HepG2 (cell line): ENCODE data around the gene TRIM7. TPM values are rescaled to one million over a fixed set of nuclear protein-coding genes. Genes with fewer than 3 reads are reported as not detected.
A peak's percentile ranks its signal among the peaks of the same experiment; 100 is the strongest.

Source experiments
- ATAC-seq: fragments of 200-7000 bp; cut with Tn5 transposase; 3 replicates; pipeline ENCODE4 v1.9.1; 2020; ENCODE audit warnings: mild to moderate bottlenecking, moderate library complexity
- BruUV-seq: library from RNA; stranded (reverse); fragments of 400-500 nt; replicated peaks from 2 replicates; lab custom pipeline; 2021; lab: Mats Ljungman, UMichigan
- CTCF ChIA-PET: fragments of 300-600 bp; formaldehyde crosslinking; extraction: SDS; loops from one replicate; lab custom pipeline; 2021; ENCODE audit warnings: low total read pairs, inconsistent platforms, low intra/inter-chr PET ratio; lab: Yijun Ruan, JAX
- POLR2A ChIA-PET: fragments of 350-600 bp; sonication (Branson Sonifier 250); formaldehyde crosslinking; loops from one replicate; lab custom pipeline; 2020; ENCODE audit warnings: antibody characterized with exemption, inconsistent platforms; lab: Yijun Ruan, JAX
- DNase-seq: peaks from one replicate; pipeline ENCODE4 v3.0.0-alpha.2; 2015; ENCODE audit warnings: low spot score
- FAIRE-seq: peaks from 3 replicates; lab custom pipeline; 2011; peaks lifted over from hg19 to GRCh38; lab: Jason Lieb, UNC
- H2AFZ ChIP-seq: one replicate; pipeline ENCODE4 v1.6.1; 2011; ENCODE audit warnings: low read length, inconsistent platforms
- H3K27ac ChIP-seq: fragments of 300-600 bp; 3 replicates; pipeline ENCODE4 v1.8.0; 2011; ENCODE audit warnings: mixed run types, mild to moderate bottlenecking, mixed read lengths, low read length, inconsistent platforms; ENCODE audit not compliant: insufficient read depth; ENCODE audit errors: extremely low read length
- H3K27me3 ChIP-seq, 2 experiments: fragments of 200-600 bp in 1 of 2; 2 replicates in 1 of 2; 3 replicates in 1 of 2; pipeline versions ENCODE4 v1.6.0 to v1.8.0; 2011; ENCODE audit warnings: low read length in 2 of 2, mild to moderate bottlenecking in 2 of 2, moderate library complexity in 2 of 2, inconsistent platforms in 1 of 2; ENCODE audit not compliant: insufficient read depth in 2 of 2, control insufficient read depth in 1 of 2
- H3K36me3 ChIP-seq, 2 experiments: fragments of 200-600 bp in 1 of 2; replicated peaks in 1 of 2; 2 replicates in 1 of 2; 3 replicates in 1 of 2; pipeline versions ENCODE4 v1.5.1 to v1.8.0; 2011; ENCODE audit warnings: low read length in 2 of 2, inconsistent platforms in 1 of 2; ENCODE audit not compliant: insufficient read depth in 2 of 2, control insufficient read depth in 1 of 2
- H3K4me1 ChIP-seq: 2 replicates; pipeline ENCODE4 v1.5.1; 2012; ENCODE audit warnings: low read length, inconsistent platforms; ENCODE audit not compliant: insufficient read depth
- H3K4me2 ChIP-seq: 2 replicates; pipeline ENCODE4 v1.6.0; 2011; ENCODE audit warnings: low read depth, low read length, inconsistent platforms
- H3K4me3 ChIP-seq, 3 experiments: fragments of 200-600 bp in 1 of 3; sonication (generic), shearing (Covaris generic) in 1 of 3; replicated peaks in 1 of 3; 2 replicates each; pipeline ENCODE4 v1.5.1; 2011 to 2016; ENCODE audit warnings: low read length in 3 of 3, inconsistent platforms in 2 of 3, low read depth in 2 of 3, mild to moderate bottlenecking in 2 of 3, control low read depth in 1 of 3, mixed read lengths in 1 of 3; ENCODE audit not compliant: insufficient read depth in 1 of 3
- H3K79me2 ChIP-seq: one replicate; pipeline ENCODE4 v1.6.1; 2011; ENCODE audit warnings: low read length, inconsistent platforms; ENCODE audit not compliant: insufficient read depth
- H3K9ac ChIP-seq: 2 replicates; pipeline ENCODE4 v1.6.0; 2011; ENCODE audit warnings: mild to moderate bottlenecking, low read depth, low read length, inconsistent platforms; ENCODE audit not compliant: insufficient read depth
- H3K9me3 ChIP-seq: 2 replicates; pipeline ENCODE4 v1.5.1; 2012; ENCODE audit warnings: mild to moderate bottlenecking, low read length
- H4K20me1 ChIP-seq: 2 replicates; pipeline ENCODE4 v1.6.0; 2011; ENCODE audit warnings: inconsistent platforms, mild to moderate bottlenecking, low read length, moderate library complexity; ENCODE audit not compliant: insufficient read depth
- ETV5 ChIP-seq: IDR thresholded peaks from 2 replicates; pipeline ENCODE4 v1.6.1; 2018; ENCODE audit warnings: missing biosample characterization, missing genetic modification reagents, inconsistent platforms, borderline replicate concordance
- KLF12 ChIP-seq: sonication (generic); formaldehyde crosslinking; IDR thresholded peaks from 2 replicates; pipeline ENCODE4 v1.4.0; 2020; ENCODE audit warnings: missing genetic modification reagents, borderline replicate concordance
- MTF1 ChIP-seq: sonication (generic); formaldehyde crosslinking; IDR thresholded peaks from 2 replicates; pipeline ENCODE4 v1.5.0; 2020; ENCODE audit warnings: missing genetic modification reagents
- NRL ChIP-seq: sonication (generic); formaldehyde crosslinking; IDR thresholded peaks from 2 replicates; pipeline ENCODE4 v1.5.0; 2020; ENCODE audit warnings: missing genetic modification reagents, mild to moderate bottlenecking, moderate library complexity, borderline replicate concordance
- RFXAP ChIP-seq: sonication (generic); formaldehyde crosslinking; IDR thresholded peaks from 2 replicates; pipeline ENCODE4 v1.4.0; 2020; ENCODE audit warnings: missing genetic modification reagents, borderline replicate concordance
- ZBTB3 ChIP-seq: sonication (generic); formaldehyde crosslinking; IDR thresholded peaks from 2 replicates; pipeline ENCODE4 v1.4.0; 2020; ENCODE audit warnings: low read depth, mild to moderate bottlenecking, moderate library complexity, missing genetic modification reagents, borderline replicate concordance
- ZBTB7B ChIP-seq: sonication (generic); formaldehyde crosslinking; IDR thresholded peaks from 2 replicates; pipeline ENCODE4 v1.4.0; 2020; ENCODE audit warnings: missing genetic modification reagents
- ZNF343 ChIP-seq: sonication (generic); formaldehyde crosslinking; IDR thresholded peaks from 2 replicates; pipeline ENCODE4 v1.4.0; 2020; ENCODE audit warnings: mild to moderate bottlenecking, missing genetic modification reagents
- ZNF350 ChIP-seq: sonication (generic); formaldehyde crosslinking; IDR thresholded peaks from 2 replicates; pipeline ENCODE4 v1.4.0; 2020; ENCODE audit warnings: mild to moderate bottlenecking, low read depth, missing genetic modification reagents, borderline replicate concordance
- WGBS: methylation state at CpG from one replicate; pipeline ENCODE4 v1.1.6; 2017; ENCODE audit warnings: low lambda C conversion rate; 5-methylcytosine and 5-hydroxymethylcytosine counted together
- in situ Hi-C: cut with HindIII; loops from 2 replicates; pipeline ENCODE4 v1.10.0; 2017; ENCODE audit warnings: low pct_unique_long_range_greater_than_20kb; ENCODE audit not compliant: extremely low pct_ligation_motif_present
- intact Hi-C: fragments of 100-400 bp; cut with micrococcal nuclease; formaldehyde crosslinking; loops from one replicate; pipeline ENCODE4 v1.10.0; 2022; ENCODE audit not compliant: unreplicated experiment
- polyA plus RNA-seq, 8 experiments: library from polyadenylated mRNA; depleted of rRNA in 3 of 8; stranded (reverse) in 7 of 8; unstranded in 1 of 8; fragments of >200 nt; fragmentation: Illumina TruSeq in 4 of 8; extraction: Trizol in 4 of 8; gene quantifications; 2 replicates each; pipeline versions ENCODE4 v1.2.1 to v1.2.3, GENCODE V29; 2011 to 2016; ENCODE audit warnings: low read depth in 4 of 8, missing spikeins in 1 of 8, mixed read lengths in 1 of 8; ENCODE audit not compliant: insufficient read depth in 1 of 8
- total RNA-seq, 5 experiments: library from RNA; depleted of rRNA; stranded (reverse); fragments of >200 nt; fragmentation: Illumina TruSeq; extraction: Trizol; gene quantifications; 2 replicates each; pipeline ENCODE4 v1.2.3, GENCODE V29; 2016; ENCODE audit warnings: low read depth in 1 of 5
- TF ChIP-seq, protein P1 (sequence below): sonication (generic); formaldehyde crosslinking; IDR thresholded peaks from 2 replicates; pipeline ENCODE4 v1.5.0; 2020; ENCODE audit warnings: missing genetic modification reagents
- TF ChIP-seq, protein P2 (sequence below): sonication (generic); formaldehyde crosslinking; conservative IDR thresholded peaks from 2 replicates; pipeline ENCODE4 v1.4.0; 2020; ENCODE audit warnings: missing genetic modification reagents
- TF ChIP-seq, protein P3 (sequence below): sonication (generic); formaldehyde crosslinking; IDR thresholded peaks from 2 replicates; pipeline ENCODE4 v1.4.0; 2020; ENCODE audit warnings: missing genetic modification reagents
- TF ChIP-seq, protein P4 (sequence below): sonication (generic); formaldehyde crosslinking; IDR thresholded peaks from 2 replicates; pipeline ENCODE4 v1.4.0; 2020; ENCODE audit warnings: missing genetic modification reagents

Gene TRIM7
- total and polyA plus RNA-seq, 2 of the 13 experiments (the other 11 are each of a cell fraction or from before 2014, with no cell fraction given) = 0.13 TPM; not detected in 1

DNA sequence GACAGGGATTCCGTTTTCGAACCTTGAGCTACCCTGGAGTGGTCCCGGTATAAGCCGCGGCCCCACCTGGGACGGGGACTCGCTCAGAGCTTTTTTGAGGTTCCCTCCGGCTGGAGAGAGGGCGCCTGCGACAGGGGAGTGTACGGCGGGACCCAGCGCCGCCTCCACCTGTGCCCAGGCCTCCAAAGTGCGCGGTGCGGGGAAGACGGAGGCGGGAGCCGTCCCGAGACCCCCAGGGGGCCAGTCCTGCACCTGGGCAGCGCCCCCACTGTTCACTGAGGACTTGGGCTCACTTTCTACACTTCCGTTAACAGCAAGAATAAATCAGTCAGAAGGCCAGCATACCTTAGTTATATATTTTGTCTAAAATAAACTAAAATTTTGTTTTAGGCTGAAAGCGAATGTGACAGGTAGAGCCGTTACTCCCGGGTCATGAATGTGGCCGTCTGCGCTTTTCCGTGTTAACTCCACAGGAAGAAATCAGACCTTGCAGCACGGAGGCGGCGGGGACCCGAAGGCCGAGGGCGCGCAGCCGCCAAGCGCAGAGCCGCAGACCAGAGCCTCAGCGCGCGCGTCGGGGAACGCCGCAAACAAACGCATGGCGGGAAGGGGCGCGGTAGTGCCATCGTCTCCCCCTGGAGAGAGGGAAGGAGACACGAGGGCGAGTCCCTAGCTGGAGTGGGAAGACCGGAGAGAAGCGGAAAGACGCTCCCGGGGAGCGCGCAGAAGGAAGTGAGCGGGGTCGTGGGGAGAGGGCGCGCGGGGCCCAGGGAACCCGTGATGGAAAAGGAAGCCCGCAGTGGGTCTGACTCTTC is 14.1 kb downstream of the TRIM7 start:
- Histone ChIP-seq H3K4me3 (peak overlapping the region; percentile 79 to 93 (median 81)), H3K9ac (peak overlapping the region; percentile 63), H3K9me3 (no peaks in the 10 kb centered on the region), H3K27me3 (no peaks in the 10 kb centered on the region; a peak in 1 of 5 replicates), H3K27ac (peak overlapping the region; percentile 43), H2AFZ (peak overlapping the region; percentile 22), H3K4me2 (peak overlapping the region; percentile 92), H3K79me2 (no peaks in the 10 kb centered on the region), H4K20me1 (no peaks in the 10 kb centered on the region), H3K36me3 (no peaks in the 10 kb centered on the region), H3K4me1 (peaks cover 35% of the 10 kb centered on the region)
- POLR2A ChIA-PET = interaction anchor here (0.7 to 7.2 kb wide), 9 partner anchors 9 to 381 kb away, joined by 3 to 104 read pairs (median 12); partner anchors contain the start of genes RACK1, TRIM41, TRIM52 and TRIM7
- WGBS = 2% methylated on average over 41 of the region's 66 CpGs
- in situ Hi-C loops (no loop called here), intact Hi-C loops (no loop called here)
- CTCF ChIA-PET = no interaction called here
- DNase-seq = no peak
- no TSS peak for BruUV-seq
- FAIRE-seq = no peak
- peak; percentile 32 for ATAC-seq
- TF ChIP-seq ZNF350 (CRISPR knock-in tag) = peak; percentile 72; the same call in 1 of the 2 replicates
- no peak for TF ChIP-seq ZNF343
- TF ChIP-seq RFXAP (CRISPR knock-in tag) = 0 out of 2 replicates have a peak, but pooled peaks have one; percentile 3
- TF ChIP-seq, protein P1, sequence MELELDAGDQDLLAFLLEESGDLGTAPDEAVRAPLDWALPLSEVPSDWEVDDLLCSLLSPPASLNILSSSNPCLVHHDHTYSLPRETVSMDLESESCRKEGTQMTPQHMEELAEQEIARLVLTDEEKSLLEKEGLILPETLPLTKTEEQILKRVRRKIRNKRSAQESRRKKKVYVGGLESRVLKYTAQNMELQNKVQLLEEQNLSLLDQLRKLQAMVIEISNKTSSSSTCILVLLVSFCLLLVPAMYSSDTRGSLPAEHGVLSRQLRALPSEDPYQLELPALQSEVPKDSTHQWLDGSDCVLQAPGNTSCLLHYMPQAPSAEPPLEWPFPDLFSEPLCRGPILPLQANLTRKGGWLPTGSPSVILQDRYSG (CRISPR knock-in tag) = 0 out of 2 replicates have a peak, but pooled peaks have one; percentile 30
- TF ChIP-seq, protein P2, sequence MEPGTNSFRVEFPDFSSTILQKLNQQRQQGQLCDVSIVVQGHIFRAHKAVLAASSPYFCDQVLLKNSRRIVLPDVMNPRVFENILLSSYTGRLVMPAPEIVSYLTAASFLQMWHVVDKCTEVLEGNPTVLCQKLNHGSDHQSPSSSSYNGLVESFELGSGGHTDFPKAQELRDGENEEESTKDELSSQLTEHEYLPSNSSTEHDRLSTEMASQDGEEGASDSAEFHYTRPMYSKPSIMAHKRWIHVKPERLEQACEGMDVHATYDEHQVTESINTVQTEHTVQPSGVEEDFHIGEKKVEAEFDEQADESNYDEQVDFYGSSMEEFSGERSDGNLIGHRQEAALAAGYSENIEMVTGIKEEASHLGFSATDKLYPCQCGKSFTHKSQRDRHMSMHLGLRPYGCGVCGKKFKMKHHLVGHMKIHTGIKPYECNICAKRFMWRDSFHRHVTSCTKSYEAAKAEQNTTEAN (CRISPR knock-in tag) = 0 out of 2 replicates have a peak, but pooled peaks have one; percentile 18
- TF ChIP-seq ZBTB7B (CRISPR knock-in tag) = peak; percentile 89
- TF ChIP-seq, protein P3, sequence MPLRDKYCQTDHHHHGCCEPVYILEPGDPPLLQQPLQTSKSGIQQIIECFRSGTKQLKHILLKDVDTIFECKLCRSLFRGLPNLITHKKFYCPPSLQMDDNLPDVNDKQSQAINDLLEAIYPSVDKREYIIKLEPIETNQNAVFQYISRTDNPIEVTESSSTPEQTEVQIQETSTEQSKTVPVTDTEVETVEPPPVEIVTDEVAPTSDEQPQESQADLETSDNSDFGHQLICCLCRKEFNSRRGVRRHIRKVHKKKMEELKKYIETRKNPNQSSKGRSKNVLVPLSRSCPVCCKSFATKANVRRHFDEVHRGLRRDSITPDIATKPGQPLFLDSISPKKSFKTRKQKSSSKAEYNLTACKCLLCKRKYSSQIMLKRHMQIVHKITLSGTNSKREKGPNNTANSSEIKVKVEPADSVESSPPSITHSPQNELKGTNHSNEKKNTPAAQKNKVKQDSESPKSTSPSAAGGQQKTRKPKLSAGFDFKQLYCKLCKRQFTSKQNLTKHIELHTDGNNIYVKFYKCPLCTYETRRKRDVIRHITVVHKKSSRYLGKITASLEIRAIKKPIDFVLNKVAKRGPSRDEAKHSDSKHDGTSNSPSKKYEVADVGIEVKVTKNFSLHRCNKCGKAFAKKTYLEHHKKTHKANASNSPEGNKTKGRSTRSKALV (CRISPR knock-in tag) = peak; percentile 98
- 0 out of 2 replicates have a peak, but pooled peaks have one; percentile 64 for TF ChIP-seq MTF1 (CRISPR knock-in tag)
- TF ChIP-seq, protein P4, sequence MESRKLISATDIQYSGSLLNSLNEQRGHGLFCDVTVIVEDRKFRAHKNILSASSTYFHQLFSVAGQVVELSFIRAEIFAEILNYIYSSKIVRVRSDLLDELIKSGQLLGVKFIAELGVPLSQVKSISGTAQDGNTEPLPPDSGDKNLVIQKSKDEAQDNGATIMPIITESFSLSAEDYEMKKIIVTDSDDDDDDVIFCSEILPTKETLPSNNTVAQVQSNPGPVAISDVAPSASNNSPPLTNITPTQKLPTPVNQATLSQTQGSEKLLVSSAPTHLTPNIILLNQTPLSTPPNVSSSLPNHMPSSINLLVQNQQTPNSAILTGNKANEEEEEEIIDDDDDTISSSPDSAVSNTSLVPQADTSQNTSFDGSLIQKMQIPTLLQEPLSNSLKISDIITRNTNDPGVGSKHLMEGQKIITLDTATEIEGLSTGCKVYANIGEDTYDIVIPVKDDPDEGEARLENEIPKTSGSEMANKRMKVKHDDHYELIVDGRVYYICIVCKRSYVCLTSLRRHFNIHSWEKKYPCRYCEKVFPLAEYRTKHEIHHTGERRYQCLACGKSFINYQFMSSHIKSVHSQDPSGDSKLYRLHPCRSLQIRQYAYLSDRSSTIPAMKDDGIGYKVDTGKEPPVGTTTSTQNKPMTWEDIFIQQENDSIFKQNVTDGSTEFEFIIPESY (CRISPR knock-in tag) = no peak
- TF ChIP-seq KLF12 (CRISPR knock-in tag) = 0 out of 2 replicates have a peak, but pooled peaks have one; percentile 33
- TF ChIP-seq NRL (CRISPR knock-in tag) = peak; percentile 5; the same call in 1 of the 2 replicates
- 0 out of 2 replicates have a peak, but pooled peaks have one; percentile 10 for TF ChIP-seq ZBTB3 (CRISPR knock-in tag)
- TF ChIP-seq ETV5 (CRISPR knock-in tag) = peak; percentile 19; the same call in 1 of the 2 replicates
